ENCODE results near the gene PEX5.
A peak's percentile ranks its signal among the peaks of the same experiment; 100 is the strongest.
"Not testable (repeated sequence)": the region's sequence is repeated elsewhere in the genome, so short reads cannot be mapped to it uniquely, and the experiment has no call there.

PEX5 gene

GRCh38 chr12:7210642-7211151 is 21.2 kb downstream of the PEX5 start:
- H3K4me3 ChIP-seq (replicated peaks in 1 of 2; ENCODE audit: low read depth in 2 of 2, low read length in 2 of 2): no peak overlapping the region
- TF ChIP-seq CTCF (IDR thresholded peaks at IDR 0.05; ENCODE audit: low read depth, low read length): no peak
- DNase-seq (ENCODE audit: low read depth in 2 of 2): no peak

GRCh38 chr12:7212678-7213077 is 23.2 kb downstream of the PEX5 start:
- no peak for DNase-seq (ENCODE audit: low read depth in 2 of 2)
- H3K4me3 ChIP-seq (replicated peaks in 1 of 2; ENCODE audit: low read depth in 2 of 2, low read length in 2 of 2): no peak overlapping the region
- TF ChIP-seq CTCF (IDR thresholded peaks at IDR 0.05; ENCODE audit: low read depth, low read length): no peak

GRCh38 chr12:7213745-7214144 is 24.3 kb downstream of the PEX5 start:
- H3K4me3 ChIP-seq (replicated peaks in 1 of 2; ENCODE audit: low read depth in 2 of 2, low read length in 2 of 2); DNase-seq (ENCODE audit: low read depth in 2 of 2): not testable (repeated sequence)

GRCh38 chr12:7217475-7218069 is 28.1 kb downstream of the PEX5 start:
- no peak for DNase-seq (ENCODE audit: low read depth in 2 of 2)
- no peak for TF ChIP-seq CTCF (IDR thresholded peaks at IDR 0.05; ENCODE audit: low read depth, low read length)
- no peak overlapping the region for H3K4me3 ChIP-seq (replicated peaks in 1 of 2; ENCODE audit: low read depth in 2 of 2, low read length in 2 of 2)

- DNase-seq (ENCODE audit: low read depth in 2 of 2): peak; percentile 83 to 85
- peak; percentile 93 for TF ChIP-seq CTCF (IDR thresholded peaks at IDR 0.05; ENCODE audit: low read depth, low read length)
- no peak overlapping the region for H3K4me3 ChIP-seq (replicated peaks in 1 of 2; ENCODE audit: low read depth in 2 of 2, low read length in 2 of 2)
These were observed 30.2 kb downstream of the PEX5 start for GRCh38 chr12:7219599-7220243.

- no peak overlapping the region for H3K4me3 ChIP-seq (replicated peaks in 1 of 2; ENCODE audit: low read depth in 2 of 2, low read length in 2 of 2)
- DNase-seq (ENCODE audit: low read depth in 2 of 2): no peak
- no peak for TF ChIP-seq CTCF (IDR thresholded peaks at IDR 0.05; ENCODE audit: low read depth, low read length)
These were observed 32.0 kb downstream of the PEX5 start for GRCh38 chr12:7221486-7221885.

- TF ChIP-seq CTCF (IDR thresholded peaks at IDR 0.05; ENCODE audit: low read depth, low read length): no peak
- peak; percentile 1 to 9 for DNase-seq (ENCODE audit: low read depth in 2 of 2)
- no peak overlapping the region for H3K4me3 ChIP-seq (replicated peaks in 1 of 2; ENCODE audit: low read depth in 2 of 2, low read length in 2 of 2)
These were observed 40.3 kb downstream of the PEX5 start for GRCh38 chr12:7229741-7230140.
